HepG2 (cell line): ENCODE measurements around the gene ZNF221. TPM values are rescaled to one million over a fixed set of nuclear protein-coding genes. Genes with fewer than 3 reads are reported as not detected.

Source experiments
- E2F5 ChIP-seq: sonication (generic); formaldehyde crosslinking; conservative IDR thresholded peaks from 2 replicates; pipeline ENCODE4 v1.4.0; 2020; ENCODE audit warnings: missing genetic modification reagents
- ELK4 ChIP-seq: sonication (generic); formaldehyde crosslinking; IDR thresholded peaks from 2 replicates; pipeline ENCODE4 v1.9.0; 2021; ENCODE audit warnings: missing genetic modification reagents, borderline replicate concordance
- PAXIP1 ChIP-seq: sonication (generic); formaldehyde crosslinking; conservative IDR thresholded peaks from 2 replicates; pipeline ENCODE4 v1.4.0; 2020; ENCODE audit warnings: mild to moderate bottlenecking, missing genetic modification reagents, moderate library complexity
- PBX2 ChIP-seq: IDR thresholded peaks from 2 replicates; pipeline ENCODE4 v1.6.1; 2016; ENCODE audit warnings: control low read depth
- POGZ ChIP-seq: sonication (generic); formaldehyde crosslinking; IDR thresholded peaks from 2 replicates; pipeline ENCODE4 v1.4.0; 2020; ENCODE audit warnings: mild to moderate bottlenecking, missing genetic modification reagents
- RAD21 ChIP-seq: fragments of 450-650 bp; formaldehyde crosslinking; IDR thresholded peaks from 2 replicates; pipeline ENCODE4 v1.5.0; 2020; ENCODE audit warnings: mild to moderate bottlenecking
- THYN1 ChIP-seq: sonication (generic); formaldehyde crosslinking; IDR thresholded peaks from 2 replicates; pipeline ENCODE4 v1.8.1; 2023; ENCODE audit warnings: low read depth, mild to moderate bottlenecking, moderate library complexity, missing genetic modification reagents, borderline replicate concordance
- ZBTB25 ChIP-seq: IDR thresholded peaks from 2 replicates; pipeline ENCODE4 v1.6.1; 2018; ENCODE audit warnings: missing genetic modification reagents
- ZFP82 ChIP-seq: sonication (generic); formaldehyde crosslinking; IDR thresholded peaks from 2 replicates; pipeline ENCODE4 v1.5.1; 2020; ENCODE audit warnings: mild to moderate bottlenecking, missing genetic modification reagents, borderline replicate concordance
- ZNF256 ChIP-seq: sonication (generic); formaldehyde crosslinking; conservative IDR thresholded peaks from 2 replicates; pipeline ENCODE4 v1.4.0; 2020; ENCODE audit warnings: missing genetic modification reagents
- ZNF275 ChIP-seq: sonication (generic); formaldehyde crosslinking; IDR thresholded peaks from 2 replicates; pipeline ENCODE4 v1.8.0; 2022; ENCODE audit warnings: missing genetic modification reagents, mild to moderate bottlenecking, inconsistent platforms, borderline replicate concordance
- ZNF292 ChIP-seq: sonication (generic); formaldehyde crosslinking; IDR thresholded peaks from 2 replicates; pipeline ENCODE4 v1.8.1; 2022; ENCODE audit warnings: mild to moderate bottlenecking, low read depth, missing genetic modification reagents, borderline replicate concordance
- ZNF652 ChIP-seq: IDR thresholded peaks from 2 replicates; pipeline ENCODE4 v1.6.1; 2016; ENCODE audit warnings: low read depth, borderline replicate concordance
- ZNF704 ChIP-seq: sonication (generic); formaldehyde crosslinking; IDR thresholded peaks from 2 replicates; pipeline ENCODE4 v1.8.1; 2023; ENCODE audit warnings: mild to moderate bottlenecking, inconsistent platforms, moderate library complexity, missing genetic modification reagents, borderline replicate concordance
- ZUFSP ChIP-seq: sonication (generic); formaldehyde crosslinking; IDR thresholded peaks from 2 replicates; pipeline ENCODE4 v1.9.0; 2021; ENCODE audit warnings: missing genetic modification reagents, mild to moderate bottlenecking, borderline replicate concordance
- polyA plus RNA-seq, 8 experiments: library from polyadenylated mRNA; depleted of rRNA in 3 of 8; stranded (reverse) in 7 of 8; unstranded in 1 of 8; fragments of >200 nt; fragmentation: Illumina TruSeq in 4 of 8; extraction: Trizol in 4 of 8; gene quantifications; 2 replicates each; pipeline versions ENCODE4 v1.2.1 to v1.2.3, GENCODE V29; 2011 to 2016; ENCODE audit warnings: low read depth in 4 of 8, missing spikeins in 1 of 8, mixed read lengths in 1 of 8; ENCODE audit not compliant: insufficient read depth in 1 of 8
- total RNA-seq, 5 experiments: library from RNA; depleted of rRNA; stranded (reverse); fragments of >200 nt; fragmentation: Illumina TruSeq; extraction: Trizol; gene quantifications; 2 replicates each; pipeline ENCODE4 v1.2.3, GENCODE V29; 2016; ENCODE audit warnings: low read depth in 1 of 5

Gene ZNF221
- total and polyA plus RNA-seq, 2 of the 13 experiments (the other 11 are each of a cell fraction or from before 2014, with no cell fraction given): 0.48 to 3.4 TPM

GRCh38 chr19:43934985-43935708 is 15.9 kb upstream of the ZNF221 start, which contains the start of gene ZNF45 (continued):
- TF ChIP-seq ZNF275 (CRISPR knock-in tag) (no peak), PAXIP1 (CRISPR knock-in tag) (no peak), ZNF652 (CRISPR knock-in tag) (no peak), PBX2 (no peak), THYN1 (CRISPR knock-in tag) (no peak), ZFP82 (CRISPR knock-in tag) (0 out of 2 replicates have a peak, but pooled peaks have one; percentile 35), ZBTB25 (CRISPR knock-in tag) (no peak), E2F5 (CRISPR knock-in tag) (peak; percentile 83), ZNF704 (CRISPR knock-in tag) (peak; percentile 59; the same call in 1 of the 2 replicates), ZNF292 (CRISPR knock-in tag) (no peak), ELK4 (no peak), ZNF256 (CRISPR knock-in tag) (no peak; the same call in 1 of the 2 replicates), RAD21 (0 out of 2 replicates have a peak, but pooled peaks have one; percentile 3), ZUFSP (CRISPR knock-in tag) (no peak), POGZ (CRISPR knock-in tag) (peak; percentile 46; the same call in 1 of the 2 replicates)
